Coronary artery (tissue), 2 donors: Measurements from ENCODE around the gene PTP4A1.
"Not testable (repeated sequence)": the region's sequence is repeated elsewhere in the genome, so short reads cannot be mapped to it uniquely, and the experiment has no call there.

Source experiments
- DNase-seq: peaks from one replicate; pipeline ENCODE4 v3.0.0-alpha.2; 2017; ENCODE audit warnings: low spot score
- H3K27ac ChIP-seq, 2 donors: fragments of 200-600 bp; sonication (generic); one replicate each; pipeline ENCODE4 v1.5.1; 2016 to 2019
- H3K4me3 ChIP-seq: fragments of 200-600 bp; sonication (generic); 2 replicates; pipeline ENCODE4 v1.5.1; 2016; ENCODE audit warnings: mild to moderate bottlenecking, moderate library complexity
- CTCF ChIP-seq: fragments of 200-600 bp; sonication (generic); IDR thresholded peaks from one replicate; pipeline ENCODE4 v1.5.1; 2019; ENCODE audit warnings: antibody characterized with exemption

Gene PTP4A1

GRCh38 chr6:63572044-63572746 is at the start of gene PTP4A1, which contains the start of gene LOC128125822:
TSS of gene PTP4A1 (plus strand) at chr6:63572480. CDS start at chr6:63576881, 4,401 bp downstream.
TSS of gene LOC128125822 (plus strand) at chr6:63572480.
- DNase-seq = peak; percentile 97
- TF ChIP-seq CTCF = no peak
- peak within 1 kb of the TSS; percentile 98 to 100 for H3K27ac ChIP-seq
- peak within 1 kb of the TSS; percentile 85 for H3K4me3 ChIP-seq

GRCh38 chr6:63522911-63523287 is 49.4 kb upstream of the PTP4A1 start:
- H3K4me3 ChIP-seq, DNase-seq, H3K27ac ChIP-seq: not testable (repeated sequence)

- no peak for DNase-seq
- TF ChIP-seq CTCF = no peak
Measured at GRCh38 chr6:63523630-63524029, 48.6 kb upstream of the PTP4A1 start.

GRCh38 chr6:63525186-63525878 is 46.9 kb upstream of the PTP4A1 start:
- TF ChIP-seq CTCF = no peak
- no peak for DNase-seq
- Histone ChIP-seq H3K4me3 (no peak overlapping the region), H3K27ac (no peak overlapping the region)

More at GRCh38 chr6:63523630-63524029, 48.6 kb upstream of the PTP4A1 start:
- Histone ChIP-seq H3K27ac (no peak overlapping the region), H3K4me3 (no peak overlapping the region)

GRCh38 chr6:63526931-63527330 is 45.3 kb upstream of the PTP4A1 start:
- Histone ChIP-seq H3K27ac (no peak overlapping the region), H3K4me3 (no peak overlapping the region)
- DNase-seq = no peak
- TF ChIP-seq CTCF = no peak

GRCh38 chr6:63527658-63528514 is 44.4 kb upstream of the PTP4A1 start:
- H3K4me3 ChIP-seq = no peak overlapping the region
- H3K27ac ChIP-seq = no peak overlapping the region
- TF ChIP-seq CTCF = no peak
- no peak for DNase-seq

GRCh38 chr6:63529498-63529897 is 42.8 kb upstream of the PTP4A1 start:
- no peak overlapping the region for H3K4me3 ChIP-seq
- no peak overlapping the region for H3K27ac ChIP-seq
- no peak for DNase-seq
- no peak for TF ChIP-seq CTCF
